Tibial nerve (tissue), 3 donors: ENCODE data around the gene VCAN.

Source experiments
- POLR2A ChIP-seq, 2 donors: fragments of 450-650 bp; IDR thresholded peaks; one replicate each; pipeline ENCODE4 v1.6.1; 2017; ENCODE audit warnings: antibody characterized with exemption in 2 of 2, mild to moderate bottlenecking in 2 of 2, moderate library complexity in 2 of 2
- TF ChIP-seq, protein P1 (sequence below), 5 experiments: fragments of 200-600 bp in 3 of 5; fragments of 450-650 bp in 2 of 5; sonication (generic) in 3 of 5; IDR thresholded peaks; one replicate each; pipeline ENCODE4 v1.5.1; 2016 to 2019; ENCODE audit warnings: antibody characterized with exemption in 5 of 5, mild to moderate bottlenecking in 3 of 5, moderate library complexity in 2 of 5

DNA sequence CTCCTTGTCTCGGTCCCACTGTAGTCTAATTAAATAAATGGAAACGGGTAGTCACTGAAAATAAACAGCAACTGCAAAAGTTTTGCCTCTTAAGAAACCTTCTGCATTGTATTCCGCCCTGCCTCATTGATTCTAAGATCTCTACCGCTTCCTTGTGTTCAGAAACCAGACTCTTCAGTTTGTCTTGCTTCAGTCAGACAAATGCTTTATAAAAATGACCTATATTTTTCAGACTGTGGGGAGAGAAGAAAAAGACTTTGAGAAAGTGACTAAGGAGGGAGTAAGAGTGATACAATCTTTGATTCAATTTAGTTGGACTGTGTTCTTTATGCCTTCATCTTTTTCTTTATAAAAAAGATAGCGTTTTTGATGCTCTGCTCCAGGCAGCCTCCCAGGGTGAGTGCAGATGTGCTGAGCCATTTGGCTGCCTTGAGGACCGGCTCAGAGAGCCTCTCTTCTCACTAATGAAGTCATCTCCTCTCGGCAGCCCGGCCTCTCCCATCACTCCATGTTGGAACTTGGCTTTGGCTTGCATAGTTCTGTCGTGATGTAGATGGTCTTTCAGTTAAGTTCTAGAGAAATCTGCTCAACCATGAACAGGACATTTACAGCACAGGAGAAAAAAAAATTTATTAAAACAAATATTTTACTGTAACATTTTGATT, 4.0 kb upstream of the VCAN start:
- TF ChIP-seq, protein P1, sequence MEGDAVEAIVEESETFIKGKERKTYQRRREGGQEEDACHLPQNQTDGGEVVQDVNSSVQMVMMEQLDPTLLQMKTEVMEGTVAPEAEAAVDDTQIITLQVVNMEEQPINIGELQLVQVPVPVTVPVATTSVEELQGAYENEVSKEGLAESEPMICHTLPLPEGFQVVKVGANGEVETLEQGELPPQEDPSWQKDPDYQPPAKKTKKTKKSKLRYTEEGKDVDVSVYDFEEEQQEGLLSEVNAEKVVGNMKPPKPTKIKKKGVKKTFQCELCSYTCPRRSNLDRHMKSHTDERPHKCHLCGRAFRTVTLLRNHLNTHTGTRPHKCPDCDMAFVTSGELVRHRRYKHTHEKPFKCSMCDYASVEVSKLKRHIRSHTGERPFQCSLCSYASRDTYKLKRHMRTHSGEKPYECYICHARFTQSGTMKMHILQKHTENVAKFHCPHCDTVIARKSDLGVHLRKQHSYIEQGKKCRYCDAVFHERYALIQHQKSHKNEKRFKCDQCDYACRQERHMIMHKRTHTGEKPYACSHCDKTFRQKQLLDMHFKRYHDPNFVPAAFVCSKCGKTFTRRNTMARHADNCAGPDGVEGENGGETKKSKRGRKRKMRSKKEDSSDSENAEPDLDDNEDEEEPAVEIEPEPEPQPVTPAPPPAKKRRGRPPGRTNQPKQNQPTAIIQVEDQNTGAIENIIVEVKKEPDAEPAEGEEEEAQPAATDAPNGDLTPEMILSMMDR (IDR thresholded peaks at IDR 0.05) = no peak
- no peak for TF ChIP-seq POLR2A (IDR thresholded peaks at IDR 0.05)
